Brain microvascular endothelial cell (primary cell): ENCODE measurements around the gene KRTAP20-2.

Source experiments
- DNase-seq: peaks from one replicate; pipeline ENCODE4 v3.0.0-alpha.2; 2020
- H3K27ac ChIP-seq: fragments of 250-450 bp; sonication (Bioruptor Pico); 2 replicates; pipeline ENCODE4 v1.5.1; 2020; ENCODE audit warnings: mild to moderate bottlenecking, moderate library complexity
- H3K27me3 ChIP-seq: fragments of 250-450 bp; sonication (Bioruptor Pico); replicated peaks from 2 replicates; pipeline ENCODE4 v1.5.1; 2020; ENCODE audit warnings: mild to moderate bottlenecking
- H3K36me3 ChIP-seq: fragments of 250-450 bp; sonication (Bioruptor Pico); replicated peaks from 2 replicates; pipeline ENCODE4 v1.5.1; 2020; ENCODE audit warnings: mild to moderate bottlenecking
- H3K4me3 ChIP-seq: 2 replicates; pipeline ENCODE4 v1.5.1; 2011; ENCODE audit warnings: low read depth, mild to moderate bottlenecking, control low read depth, low read length, moderate library complexity
- CTCF ChIP-seq: IDR thresholded peaks from 2 replicates; pipeline ENCODE4 v1.5.1; 2011; ENCODE audit warnings: low read depth, mild to moderate bottlenecking, moderate library complexity, low read length, control low read depth, inconsistent platforms; ENCODE audit errors: missing control alignments
- in situ Hi-C: cut with HindIII; loops from 2 replicates; pipeline ENCODE4 v1.10.0; 2017; ENCODE audit warnings: low sequenced_read_pairs, low pct_ligation_motif_present

Gene KRTAP20-2

GRCh38 chr21:30646904-30647414, 12.0 kb downstream of the KRTAP20-2 start:
- TF ChIP-seq CTCF: no peak
- no peak for DNase-seq
- Histone ChIP-seq H3K27me3 (no peaks in the 10 kb centered on the region), H3K27ac (no peak overlapping the region), H3K4me3 (no peak overlapping the region), H3K36me3 (no peaks in the 10 kb centered on the region)
- in situ Hi-C loops: no loop called here

DNA sequence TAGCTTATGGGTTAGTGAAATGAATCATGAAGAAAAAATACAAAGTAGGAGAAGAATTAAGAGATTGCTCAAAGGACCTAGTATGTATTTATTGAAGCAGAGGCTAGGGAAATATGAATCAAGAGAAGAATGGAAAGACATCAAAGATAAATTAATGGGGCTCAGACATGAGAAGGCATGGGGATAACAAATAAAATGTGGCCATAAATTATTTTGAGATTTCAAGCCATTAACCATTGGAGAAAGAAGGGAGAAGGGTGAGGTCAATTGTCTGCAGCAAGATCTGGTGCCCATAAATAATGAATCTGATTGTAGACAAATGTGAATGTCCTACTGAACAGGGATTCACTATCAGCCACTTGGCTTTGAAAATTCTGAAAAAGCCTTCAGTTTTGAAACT, 17.9 kb downstream of the KRTAP20-2 start:
- H3K27me3 ChIP-seq: no peaks in the 10 kb centered on the region
- TF ChIP-seq CTCF: no peak
- H3K4me3 ChIP-seq: no peak overlapping the region
- no peak overlapping the region for H3K27ac ChIP-seq
- in situ Hi-C loops: no loop called here
- H3K36me3 ChIP-seq: no peaks in the 10 kb centered on the region
- no peak for DNase-seq

DNA sequence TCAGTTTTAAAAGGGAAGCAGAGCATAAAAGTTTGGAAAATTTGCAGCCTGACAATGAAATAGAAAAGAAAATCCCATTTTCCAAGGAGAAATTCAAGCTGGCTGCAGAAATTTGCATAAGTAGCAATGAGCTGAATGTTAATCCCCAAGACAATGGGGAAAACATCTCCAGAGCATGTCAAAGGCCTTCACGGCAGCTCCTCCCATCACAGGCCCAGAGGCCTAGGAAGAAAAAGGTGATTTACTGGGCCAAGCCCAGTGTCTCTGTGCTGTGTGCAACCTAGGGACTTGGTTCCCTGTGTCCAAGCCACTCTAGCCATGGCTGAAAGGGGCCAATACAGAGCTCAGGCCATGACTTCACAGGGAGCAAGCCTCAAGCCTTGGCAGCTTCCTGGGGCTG, 33.8 kb downstream of the KRTAP20-2 start:
- in situ Hi-C loops: no loop called here
- Histone ChIP-seq H3K36me3 (no peaks in the 10 kb centered on the region), H3K27ac (no peak overlapping the region), H3K4me3 (no peak overlapping the region), H3K27me3 (no peaks in the 10 kb centered on the region)
- TF ChIP-seq CTCF: no peak
- no peak for DNase-seq

DNA sequence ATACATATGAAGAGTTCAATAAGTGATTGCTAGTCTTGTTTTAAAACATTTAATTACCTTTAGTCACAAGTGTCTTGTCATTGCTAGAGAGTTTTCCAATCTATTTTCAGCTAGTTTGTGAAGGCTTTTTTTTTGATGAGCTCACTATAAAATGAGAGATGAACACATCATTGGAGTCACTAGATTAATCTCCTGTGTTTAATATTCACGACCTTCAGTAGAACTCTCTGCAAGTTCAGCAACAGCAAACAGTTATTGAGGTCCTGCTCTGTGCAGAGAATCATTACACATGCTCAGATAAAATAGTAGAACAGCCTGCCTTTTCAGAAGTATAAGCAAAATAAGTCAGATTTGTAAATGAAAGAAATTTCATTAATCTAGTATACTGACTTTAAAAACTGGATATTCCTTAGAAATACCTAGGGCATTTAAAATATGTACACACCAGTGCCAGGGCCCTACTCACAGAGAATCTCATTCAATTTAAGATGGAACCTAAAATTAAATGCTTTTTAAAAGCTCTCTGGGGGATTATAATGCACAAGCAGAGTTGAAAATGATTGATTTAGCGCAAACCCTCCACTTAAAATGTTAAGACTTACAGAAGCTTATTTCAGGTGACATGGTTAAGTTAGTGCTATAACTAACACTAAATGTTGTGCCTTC, 38.1 kb downstream of the KRTAP20-2 start:
- DNase-seq: no peak
- in situ Hi-C loops: no loop called here
- Histone ChIP-seq H3K4me3 (no peak overlapping the region), H3K36me3 (no peaks in the 10 kb centered on the region), H3K27me3 (no peaks in the 10 kb centered on the region), H3K27ac (no peak overlapping the region)
- TF ChIP-seq CTCF: no peak

DNA sequence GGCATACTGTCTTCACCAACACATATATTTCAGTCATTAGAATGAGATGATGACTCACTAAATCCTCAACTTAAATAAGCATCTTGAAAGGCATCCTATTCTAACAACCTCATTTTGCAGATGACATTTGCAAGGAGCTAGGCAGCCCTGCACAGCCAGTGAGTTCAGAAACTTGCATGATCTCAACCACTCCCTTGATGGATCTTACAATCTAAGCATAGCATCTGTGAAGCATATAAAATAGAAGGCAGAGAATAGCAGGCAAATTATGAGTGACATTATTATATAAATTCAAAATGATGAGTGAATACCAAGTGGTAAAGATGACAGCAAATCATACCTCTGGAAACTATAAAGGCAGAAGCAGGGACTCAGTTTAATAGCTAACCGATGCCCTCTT, 39.3 kb downstream of the KRTAP20-2 start:
- Histone ChIP-seq H3K4me3 (no peak overlapping the region), H3K27me3 (no peaks in the 10 kb centered on the region), H3K27ac (no peak overlapping the region), H3K36me3 (no peaks in the 10 kb centered on the region)
- TF ChIP-seq CTCF: no peak
- DNase-seq: no peak
- in situ Hi-C loops: no loop called here

- TF ChIP-seq CTCF: no peak
- DNase-seq: no peak
- no peak overlapping the region for H3K4me3 ChIP-seq
- in situ Hi-C loops: no loop called here
- no peak overlapping the region for H3K27ac ChIP-seq
- no peaks in the 10 kb centered on the region for H3K36me3 ChIP-seq
- H3K27me3 ChIP-seq: no peaks in the 10 kb centered on the region
These were observed 41.7 kb downstream of the KRTAP20-2 start for GRCh38 chr21:30676737-30677136.
